ENCODE data around the gene MYBPC2. TPM values are rescaled to one million over a fixed set of nuclear protein-coding genes. Genes with fewer than 3 reads are reported as not detected.
"Not testable (repeated sequence)": the region's sequence is repeated elsewhere in the genome, so short reads cannot be mapped to it uniquely, and the experiment has no call there.

The MYBPC2 gene
- total RNA-seq, 2 experiments from 2014 or later, result 0.28 to 0.33 TPM

DNA sequence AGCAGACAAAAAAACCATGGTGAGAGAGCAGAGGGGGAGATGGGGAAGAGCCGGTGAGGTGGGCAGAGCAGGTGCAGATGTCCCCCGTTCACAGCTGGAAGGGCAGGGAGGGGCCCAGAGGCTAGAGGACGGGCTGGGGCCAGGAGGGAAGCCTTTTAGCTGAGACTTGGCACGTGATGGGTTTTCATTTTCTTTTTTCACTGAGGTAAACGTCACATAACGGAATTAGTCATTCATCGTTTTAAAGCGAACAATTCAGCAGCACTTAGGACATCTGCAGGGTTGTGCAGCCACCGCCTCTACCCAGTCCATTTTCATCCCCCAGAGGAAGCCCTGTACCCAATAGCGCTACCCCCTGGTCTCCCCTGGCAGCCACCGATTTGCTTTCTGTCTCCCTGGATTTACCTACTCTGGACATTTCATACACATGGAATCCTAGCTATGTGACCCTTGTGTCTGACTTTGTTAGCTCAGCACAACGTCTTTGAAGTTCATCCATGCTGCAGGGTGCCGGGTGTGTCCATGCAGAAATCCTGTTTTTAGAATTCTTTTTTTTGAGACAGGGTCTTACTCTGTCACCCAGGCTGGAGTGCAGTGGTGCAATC, 27.6 kb downstream of the MYBPC2 start:
- POLR2A ChIA-PET, result interaction anchor here (0.9 to 1.8 kb wide), 6 partner anchors 13 to 92 kb away, joined by 3 to 7 read pairs (median 4); partner anchors contain the start of genes JOSD2, MYBPC2, NR1H2 and POLD1
- peak; percentile 22 for DNase-seq
- no peak overlapping the region for H3K4me3 Mint-ChIP-seq
- peaks cover 16% of the 10 kb centered on the region for H3K4me1 Mint-ChIP-seq
- no peaks in the 10 kb centered on the region for H3K9me3 Mint-ChIP-seq
- peak overlapping the region; percentile 19 for H3K27ac Mint-ChIP-seq
- CTCF ChIA-PET, result interaction anchor here (0.6 to 2.0 kb wide), 11 partner anchors 10 to 103 kb away, joined by 3 to 20 read pairs (median 3); partner anchors contain the start of genes NR1H2 and POLD1
- H3K36me3 Mint-ChIP-seq (ENCODE audit: low read depth), result no peaks in the 10 kb centered on the region
- H3K27me3 Mint-ChIP-seq, result peaks cover 16% of the 10 kb centered on the region

DNA sequence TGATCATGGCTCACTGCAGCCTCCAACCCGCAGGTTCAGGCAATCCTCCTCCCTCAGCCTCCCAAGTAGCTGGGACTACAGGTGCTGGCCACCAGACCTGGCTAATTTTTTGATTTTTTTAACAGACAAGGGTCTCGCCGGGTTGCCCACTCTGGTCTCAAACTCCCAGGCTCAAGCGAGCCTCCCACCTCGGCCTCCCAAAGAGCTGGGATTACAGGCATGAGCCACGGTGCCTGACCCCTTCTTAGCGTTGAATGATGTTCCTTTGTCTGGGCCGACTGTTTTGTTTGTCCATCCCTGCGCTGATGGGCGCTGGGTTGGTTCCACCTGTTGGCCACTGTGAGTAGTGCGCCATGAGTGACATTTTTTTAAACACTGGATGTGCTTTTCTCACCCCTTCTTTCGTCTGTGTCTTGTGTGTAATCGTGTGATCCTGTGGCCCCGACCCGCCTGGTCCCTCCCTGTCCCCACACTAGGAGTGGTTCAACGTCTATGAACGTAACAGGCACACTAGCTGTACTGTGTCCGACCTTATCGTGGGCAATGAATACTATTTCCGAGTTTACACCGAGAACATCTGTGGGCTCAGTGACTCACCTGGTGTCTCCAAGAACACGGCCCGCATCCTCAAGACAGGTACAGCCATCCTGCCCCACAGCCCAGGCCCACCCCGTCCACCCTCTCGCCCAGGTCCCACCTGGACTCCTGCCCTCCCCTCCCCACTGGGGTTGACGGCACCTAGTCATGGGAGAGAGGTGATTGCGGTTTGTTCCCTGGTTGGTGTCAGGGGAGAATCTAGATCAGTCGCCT, 28.6 kb downstream of the MYBPC2 start:
- Mint-ChIP-seq H3K4me3 (no peak overlapping the region), H3K27ac (no peak overlapping the region), H3K4me1 (peaks cover 16% of the 10 kb centered on the region)

DNA sequence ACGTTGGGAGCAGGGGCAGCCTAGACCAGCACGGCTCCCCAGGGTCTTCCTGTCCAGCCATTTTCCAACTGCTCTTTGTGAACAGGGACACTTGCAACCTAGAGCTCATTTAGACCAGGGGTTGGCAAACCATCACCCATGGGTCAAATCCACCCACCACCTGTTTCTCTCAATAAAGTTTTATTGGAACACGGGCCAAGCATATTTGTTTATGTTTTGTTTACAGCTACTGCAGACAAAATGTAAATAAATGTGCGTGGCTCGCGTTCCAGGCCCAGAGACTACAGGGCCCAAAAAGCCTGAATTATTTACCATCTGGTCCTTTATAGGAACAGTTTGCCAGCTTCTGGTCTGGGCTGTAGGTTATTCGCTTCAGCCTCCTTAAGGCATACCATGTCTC, 30.3 kb downstream of the MYBPC2 start:
- DNase-seq, result no peak
- Mint-ChIP-seq H3K36me3 (ENCODE audit: low read depth) (no peaks in the 10 kb centered on the region), H3K4me3 (no peak overlapping the region), H3K9me3 (no peaks in the 10 kb centered on the region), H3K4me1 (peaks cover 16% of the 10 kb centered on the region), H3K27ac (no peak overlapping the region), H3K27me3 (peaks cover 8% of the 10 kb centered on the region)
- CTCF ChIA-PET, result interaction anchor here (0.7 to 2.1 kb wide), 3 partner anchors 95 to 228 kb away, joined by 3 to 7 read pairs (median 4); no protein-coding TSS in a partner anchor
- POLR2A ChIA-PET, result interaction anchor here (0.9 kb wide), 1 partner anchor 20 kb away, joined by 3 read pairs; no protein-coding TSS in a partner anchor

More for the DNA sequence above, 28.6 kb downstream of the MYBPC2 start:
- H3K27me3 Mint-ChIP-seq, result peaks cover 16% of the 10 kb centered on the region
- no peaks in the 10 kb centered on the region for H3K36me3 Mint-ChIP-seq (ENCODE audit: low read depth)
- POLR2A ChIA-PET, result interaction anchor here (1.1 to 1.8 kb wide), 5 partner anchors 12 to 93 kb away, joined by 3 to 7 read pairs (median 3); partner anchors contain the start of genes JOSD2, MYBPC2 and POLD1
- DNase-seq, result peak; percentile 74
- no peaks in the 10 kb centered on the region for H3K9me3 Mint-ChIP-seq
- CTCF ChIA-PET, result interaction anchor here (0.5 to 2.1 kb wide), 10 partner anchors 11 to 104 kb away, joined by 3 to 20 read pairs (median 4); partner anchors contain the start of genes NR1H2 and POLD1

DNA sequence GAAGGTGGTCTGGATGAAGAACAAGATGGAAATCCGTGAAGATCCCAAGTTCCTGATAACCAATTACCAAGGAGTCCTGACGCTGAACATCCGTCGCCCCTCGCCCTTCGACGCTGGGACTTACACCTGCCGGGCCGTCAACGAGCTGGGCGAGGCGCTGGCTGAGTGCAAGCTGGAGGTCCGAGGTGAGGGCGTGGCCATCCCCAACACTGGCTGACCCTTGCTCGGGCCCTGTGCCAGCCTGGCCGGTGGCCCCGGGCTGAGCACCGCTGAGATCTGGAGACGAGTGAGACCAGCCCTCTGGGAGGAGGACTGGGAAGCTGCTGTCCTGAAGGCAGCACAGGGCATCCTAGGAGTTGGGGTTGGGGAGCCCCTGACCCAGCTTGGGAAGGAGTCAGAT, 31.7 kb downstream of the MYBPC2 start:
- H3K27ac Mint-ChIP-seq, result no peak overlapping the region
- peaks cover 3% of the 10 kb centered on the region for H3K27me3 Mint-ChIP-seq
- ChIA-PET CTCF (interaction anchor here (0.6 kb wide), 1 partner anchor 133 kb away, joined by 3 read pairs; no protein-coding TSS in a partner anchor), POLR2A (no interaction called here)
- no peaks in the 10 kb centered on the region for H3K9me3 Mint-ChIP-seq
- no peak for DNase-seq
- peaks cover 16% of the 10 kb centered on the region for H3K4me1 Mint-ChIP-seq
- no peaks in the 10 kb centered on the region for H3K36me3 Mint-ChIP-seq (ENCODE audit: low read depth)
- no peak overlapping the region for H3K4me3 Mint-ChIP-seq

DNA sequence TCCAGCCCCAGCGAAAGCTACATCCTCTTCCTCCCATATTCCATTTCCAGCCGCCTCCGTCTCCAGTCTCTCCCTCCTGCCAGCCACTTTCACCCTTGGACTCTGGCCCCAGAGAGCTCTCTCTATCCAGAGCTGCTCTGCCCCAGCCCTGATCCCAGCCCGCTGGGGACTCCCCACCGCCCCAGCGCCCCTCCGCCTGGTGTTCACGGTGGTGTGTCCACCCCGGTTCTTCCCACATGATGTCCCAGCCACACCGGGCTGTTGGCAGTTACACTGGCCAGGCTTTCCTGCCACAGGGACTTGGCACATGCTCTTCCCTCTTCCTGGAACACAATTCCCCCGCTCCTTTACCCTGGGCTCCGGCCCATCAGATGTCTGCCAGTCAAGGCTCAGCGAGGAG, 32.3 kb downstream of the MYBPC2 start:
- ChIA-PET CTCF (no interaction called here), POLR2A (interaction anchor here (1.6 kb wide), 1 partner anchor 81 kb away, joined by 3 read pairs; the partner anchor contains the start of gene POLD1)
- no peak overlapping the region for H3K27ac Mint-ChIP-seq
- peaks cover 3% of the 10 kb centered on the region for H3K27me3 Mint-ChIP-seq
- no peaks in the 10 kb centered on the region for H3K36me3 Mint-ChIP-seq (ENCODE audit: low read depth)
- no peak for DNase-seq
- H3K4me3 Mint-ChIP-seq, result no peak overlapping the region
- H3K4me1 Mint-ChIP-seq, result peaks cover 12% of the 10 kb centered on the region
- no peaks in the 10 kb centered on the region for H3K9me3 Mint-ChIP-seq

DNA sequence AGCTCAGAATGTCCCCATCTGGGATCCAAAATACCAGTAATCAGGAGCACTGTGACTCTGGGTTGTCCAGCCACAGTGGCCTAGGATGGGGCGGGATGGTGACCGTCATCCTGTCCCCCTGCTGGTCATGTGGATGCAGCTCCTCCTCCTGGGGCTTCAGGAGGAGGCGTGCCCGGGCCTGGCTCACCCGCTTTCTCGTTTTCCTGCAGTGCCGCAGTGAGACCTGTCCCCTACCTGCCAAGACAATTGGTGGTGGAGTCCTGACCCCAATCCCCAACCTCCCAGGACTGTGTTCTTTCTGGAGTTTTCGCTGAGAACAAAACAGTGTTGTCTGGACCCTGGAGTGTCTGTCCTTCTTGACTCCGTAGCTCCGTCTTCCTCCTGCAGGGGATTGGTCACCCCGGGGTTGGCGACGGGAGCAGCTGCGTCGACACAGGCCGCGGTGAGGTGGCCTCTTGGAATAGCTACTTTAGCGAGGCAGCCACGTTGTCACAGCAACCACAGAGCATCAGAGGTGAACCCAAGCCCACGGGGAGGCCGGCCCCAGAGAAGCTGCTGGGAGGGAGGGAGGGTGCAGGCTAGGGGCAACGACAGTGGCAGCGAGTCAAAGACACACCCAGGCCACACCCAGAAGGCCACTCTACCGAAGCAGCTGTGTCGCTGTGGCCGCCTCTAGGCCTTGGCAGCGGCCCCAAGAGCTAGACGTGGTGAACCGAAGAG, 33.5 kb downstream of the MYBPC2 start:
- Mint-ChIP-seq H3K9me3 (no peaks in the 10 kb centered on the region), H3K27ac (no peak overlapping the region), H3K27me3 (peaks cover 3% of the 10 kb centered on the region), H3K4me3 (no peak overlapping the region), H3K4me1 (peaks cover 4% of the 10 kb centered on the region), H3K36me3 (ENCODE audit: low read depth) (no peaks in the 10 kb centered on the region)
- no peak for DNase-seq
- POLR2A ChIA-PET, result interaction anchor here (1.6 kb wide), 1 partner anchor 82 kb away, joined by 3 read pairs; the partner anchor contains the start of gene POLD1
- CTCF ChIA-PET, result no interaction called here

DNA sequence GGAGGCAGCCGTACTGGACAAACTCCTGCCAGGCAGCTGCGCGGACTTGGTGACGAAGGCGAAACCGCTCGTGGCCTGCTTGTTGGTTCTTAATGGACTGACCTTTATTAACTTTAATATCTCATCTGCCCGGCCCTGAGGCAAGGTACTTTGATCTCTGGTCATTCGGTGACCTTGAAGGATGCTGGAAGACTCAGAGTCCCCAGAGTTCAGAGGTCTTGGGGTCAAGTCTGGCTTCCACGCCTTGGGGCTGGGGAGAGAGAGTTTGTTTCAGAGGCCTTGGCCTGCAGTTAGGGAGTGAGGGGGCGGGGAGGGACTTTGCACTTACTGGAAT, 34.0 kb downstream of the MYBPC2 start:
- no peaks in the 10 kb centered on the region for H3K36me3 Mint-ChIP-seq (ENCODE audit: low read depth)
- ChIA-PET CTCF (no interaction called here), POLR2A (interaction anchor here (1.6 kb wide), 1 partner anchor 83 kb away, joined by 3 read pairs; the partner anchor contains the start of gene POLD1)
- H3K9me3 Mint-ChIP-seq, result no peaks in the 10 kb centered on the region
- H3K27ac Mint-ChIP-seq, result no peak overlapping the region
- peaks cover 3% of the 10 kb centered on the region for H3K27me3 Mint-ChIP-seq
- no peak for DNase-seq
- no peaks in the 10 kb centered on the region for H3K4me1 Mint-ChIP-seq
- H3K4me3 Mint-ChIP-seq, result no peak overlapping the region

DNA sequence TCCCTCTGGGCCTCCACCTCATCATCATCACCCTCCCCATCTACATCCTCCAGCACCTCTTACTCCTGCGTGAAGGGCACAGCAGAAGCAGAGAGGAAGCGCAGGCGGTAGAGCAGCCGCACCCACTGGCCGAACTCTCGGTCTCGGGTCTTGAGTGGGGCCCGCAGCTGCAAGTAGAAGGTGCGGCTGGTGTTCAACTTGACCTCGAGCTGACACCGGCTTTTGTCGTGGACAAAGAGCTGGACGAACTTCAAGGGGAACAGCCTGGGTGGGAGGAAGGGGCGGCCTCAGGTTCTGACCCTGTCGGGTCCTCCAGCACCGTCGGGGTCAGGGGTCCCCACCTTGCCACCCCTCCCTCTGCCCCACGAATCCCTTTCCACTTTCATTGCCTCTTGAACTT, 34.9 kb downstream of the MYBPC2 start:
- DNase-seq, result no peak
- H3K9me3 Mint-ChIP-seq, result no peaks in the 10 kb centered on the region
- no peaks in the 10 kb centered on the region for H3K4me1 Mint-ChIP-seq
- ChIA-PET POLR2A (no interaction called here), CTCF (no interaction called here)
- H3K36me3 Mint-ChIP-seq (ENCODE audit: low read depth), result no peaks in the 10 kb centered on the region
- no peak overlapping the region for H3K27ac Mint-ChIP-seq
- peaks cover 3% of the 10 kb centered on the region for H3K27me3 Mint-ChIP-seq
- no peak overlapping the region for H3K4me3 Mint-ChIP-seq

DNA sequence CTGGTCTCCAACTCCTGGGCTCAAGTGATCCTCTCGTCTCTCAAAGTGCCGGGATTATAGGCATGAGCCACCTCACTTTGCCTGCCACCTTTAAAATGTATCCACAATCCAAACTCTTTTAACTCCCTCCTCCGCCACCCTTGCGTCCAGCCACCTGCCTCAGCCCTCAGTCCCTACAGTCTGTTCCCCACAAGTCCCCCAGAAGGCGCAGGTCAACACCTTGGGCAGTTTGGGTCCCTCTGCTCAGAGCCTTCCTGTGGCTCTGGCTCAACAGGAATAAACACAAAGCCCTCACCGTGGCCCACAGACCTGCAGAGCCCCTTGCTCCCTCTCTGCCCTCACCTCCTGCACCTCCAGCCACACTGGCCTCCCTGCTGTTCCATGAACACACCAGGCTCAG, 36.1 kb downstream of the MYBPC2 start:
- ChIA-PET CTCF (interaction anchor here (0.6 kb wide), 1 partner anchor 1188 kb away, joined by 3 read pairs; no protein-coding TSS in a partner anchor), POLR2A (no interaction called here)
- DNase-seq, result no peak
- H3K4me3 Mint-ChIP-seq, result no peak overlapping the region
- no peaks in the 10 kb centered on the region for H3K4me1 Mint-ChIP-seq
- no peaks in the 10 kb centered on the region for H3K9me3 Mint-ChIP-seq
- no peaks in the 10 kb centered on the region for H3K36me3 Mint-ChIP-seq (ENCODE audit: low read depth)
- no peak overlapping the region for H3K27ac Mint-ChIP-seq
- H3K27me3 Mint-ChIP-seq, result no peaks in the 10 kb centered on the region

DNA sequence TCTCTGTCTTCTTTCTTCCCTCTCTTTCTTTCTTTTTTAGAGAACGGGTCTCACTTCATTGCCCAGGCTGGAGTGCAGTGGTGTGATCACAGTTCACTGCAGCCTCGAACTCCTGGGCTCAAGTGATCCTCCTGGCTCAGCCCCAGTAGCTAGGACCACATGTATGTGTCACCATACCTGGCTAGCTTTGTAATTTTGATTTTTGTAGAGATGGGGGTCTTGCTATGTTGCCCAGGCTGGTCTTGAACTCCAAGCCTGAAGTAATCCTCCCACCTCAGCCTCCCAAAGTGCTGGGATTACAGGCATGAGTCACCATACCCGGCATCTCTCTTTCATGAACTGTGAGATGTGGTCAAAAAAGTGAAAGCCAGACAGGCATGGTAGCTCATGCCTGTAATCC, 40.6 kb downstream of the MYBPC2 start:
- ChIA-PET CTCF (interaction anchor here (0.6 to 2.1 kb wide), 4 partner anchors 12 to 104 kb away, joined by 3 to 8 read pairs (median 4); no protein-coding TSS in a partner anchor), POLR2A (interaction anchor here (0.8 kb wide), 1 partner anchor 12 kb away, joined by 3 read pairs; no protein-coding TSS in a partner anchor)
- H3K27ac Mint-ChIP-seq, H3K27me3 Mint-ChIP-seq, H3K4me3 Mint-ChIP-seq, H3K9me3 Mint-ChIP-seq, DNase-seq: not testable (repeated sequence)
- Mint-ChIP-seq H3K4me1 (peaks cover 19% of the 10 kb centered on the region), H3K36me3 (ENCODE audit: low read depth) (peaks cover 13% of the 10 kb centered on the region)

DNA sequence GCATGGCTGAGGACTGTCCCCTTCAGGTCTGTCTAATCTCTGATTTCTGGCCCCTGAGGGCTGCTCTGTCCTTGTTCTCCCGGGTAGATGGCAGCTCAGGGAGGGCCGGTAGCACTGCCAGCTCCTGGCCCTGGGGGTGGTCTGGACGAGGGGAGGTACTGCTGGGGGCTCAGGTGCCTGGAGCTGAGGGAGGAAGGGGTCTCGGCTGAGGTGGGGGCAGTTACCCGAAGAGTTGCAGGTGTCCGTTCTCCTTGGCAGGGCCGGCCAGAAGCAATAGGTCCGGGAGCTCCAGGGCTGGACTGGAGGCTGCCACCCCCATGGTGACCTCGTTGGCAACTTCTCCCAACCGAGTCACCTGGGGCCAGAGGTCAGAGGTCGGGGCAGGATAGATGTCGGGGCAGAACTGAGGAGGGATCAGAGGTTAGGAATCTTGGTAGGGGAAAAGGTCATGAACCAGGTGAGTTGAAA, 42.4 kb downstream of the MYBPC2 start:
- ChIA-PET POLR2A (interaction anchor here (0.6 to 1.1 kb wide), 2 partner anchors 12 to 37 kb away, joined by 3 read pairs; partner anchors contain the start of gene JOSD2), CTCF (interaction anchor here (2.1 kb wide), 1 partner anchor 14 kb away, joined by 8 read pairs; no protein-coding TSS in a partner anchor)
- no peaks in the 10 kb centered on the region for H3K9me3 Mint-ChIP-seq
- H3K27me3 Mint-ChIP-seq, result no peaks in the 10 kb centered on the region
- peaks cover 21% of the 10 kb centered on the region for H3K36me3 Mint-ChIP-seq (ENCODE audit: low read depth)
- H3K4me1 Mint-ChIP-seq, result peaks cover 23% of the 10 kb centered on the region
- no peak for DNase-seq
- H3K4me3 Mint-ChIP-seq, result peak overlapping the region; percentile 63
- no peak overlapping the region for H3K27ac Mint-ChIP-seq

DNA sequence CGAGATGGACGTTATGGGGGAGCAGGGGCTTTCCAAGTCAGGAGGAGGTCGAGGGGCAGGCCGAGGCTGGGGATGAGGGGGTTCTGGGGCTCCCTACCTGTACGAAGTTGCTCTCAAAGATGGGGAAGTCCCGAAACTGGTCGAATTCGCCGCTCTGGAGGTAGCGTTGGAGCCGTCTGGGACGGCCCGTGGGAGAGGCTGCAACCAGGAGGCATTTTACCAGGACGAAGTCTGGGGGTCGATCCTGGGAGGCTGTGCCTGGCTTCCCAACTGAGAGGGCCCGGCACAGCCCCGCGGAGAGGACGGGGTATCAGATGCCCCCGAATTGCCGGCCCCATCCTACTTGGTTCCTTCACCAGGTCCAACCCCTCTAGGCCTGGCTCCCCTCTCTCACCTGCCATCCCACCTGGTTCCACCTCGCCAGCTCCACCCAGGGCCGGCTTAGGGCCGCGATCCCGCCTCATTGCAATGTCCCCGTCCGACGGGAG, 43.1 kb downstream of the MYBPC2 start:
- CTCF ChIA-PET, result no interaction called here
- H3K27ac Mint-ChIP-seq, result peak overlapping the region; percentile 89
- H3K4me1 Mint-ChIP-seq, result peaks cover 23% of the 10 kb centered on the region
- POLR2A ChIA-PET, result interaction anchor here (0.6 to 1.1 kb wide), 2 partner anchors 11 to 36 kb away, joined by 3 read pairs; partner anchors contain the start of gene JOSD2
- peaks cover 23% of the 10 kb centered on the region for H3K36me3 Mint-ChIP-seq (ENCODE audit: low read depth)
- no peaks in the 10 kb centered on the region for H3K9me3 Mint-ChIP-seq
- no peaks in the 10 kb centered on the region for H3K27me3 Mint-ChIP-seq
- DNase-seq, result no peak
- peak overlapping the region; percentile 98 for H3K4me3 Mint-ChIP-seq

Data from activated CD4-positive, alpha-beta memory T cell treated with anti-CD3 and anti-CD28 coated beads, Interleukin-2, amount 10 ng/mL, durations not matched to agents 7 days and 5 days (primary cell).